HG03095 (cell line): Measurements from ENCODE around the gene TRIP13.

Source experiments
- ATAC-seq: cut with Tn5 transposase; IDR thresholded peaks from one replicate; pipeline ENCODE4 v1.9.1; 2021; ENCODE audit warnings: moderate library complexity; ENCODE audit not compliant: unreplicated experiment

The TRIP13 gene

DNA sequence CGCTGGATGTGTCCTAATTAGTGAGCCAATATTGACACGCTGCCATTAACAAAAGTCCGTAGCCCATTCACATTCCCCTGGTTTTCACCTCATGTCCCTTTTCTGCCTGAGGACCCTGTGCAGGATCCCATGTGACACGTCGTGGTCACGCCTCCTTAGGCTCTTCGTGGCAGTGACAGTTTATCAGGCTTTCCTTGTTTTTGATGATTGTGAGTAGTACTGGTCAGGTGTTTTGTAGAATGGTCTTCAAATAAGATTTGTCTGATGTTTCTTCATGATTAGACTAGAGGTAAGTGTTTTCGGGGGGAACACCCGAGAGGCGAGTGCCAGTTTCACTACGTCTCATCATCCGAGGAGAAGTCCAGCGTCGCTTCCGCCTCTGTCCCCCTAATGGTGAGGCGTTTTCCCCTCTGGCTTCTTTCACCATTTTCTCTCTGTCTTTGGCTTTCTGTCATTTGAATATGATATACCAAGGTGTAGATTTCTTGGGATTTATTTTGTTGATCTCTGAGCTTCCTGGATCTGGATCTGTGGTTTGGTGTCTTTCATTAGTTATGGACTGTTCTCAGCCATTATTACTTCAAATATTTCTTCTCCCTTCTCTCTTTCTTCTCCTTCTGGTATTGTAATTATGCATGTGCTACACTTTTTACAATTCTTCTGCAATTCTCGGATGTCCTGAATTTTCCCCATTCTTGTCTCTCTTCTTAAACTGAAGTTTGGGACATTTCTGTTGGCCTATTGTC is 57.3 kb downstream of the TRIP13 start:
- no peak for ATAC-seq

DNA sequence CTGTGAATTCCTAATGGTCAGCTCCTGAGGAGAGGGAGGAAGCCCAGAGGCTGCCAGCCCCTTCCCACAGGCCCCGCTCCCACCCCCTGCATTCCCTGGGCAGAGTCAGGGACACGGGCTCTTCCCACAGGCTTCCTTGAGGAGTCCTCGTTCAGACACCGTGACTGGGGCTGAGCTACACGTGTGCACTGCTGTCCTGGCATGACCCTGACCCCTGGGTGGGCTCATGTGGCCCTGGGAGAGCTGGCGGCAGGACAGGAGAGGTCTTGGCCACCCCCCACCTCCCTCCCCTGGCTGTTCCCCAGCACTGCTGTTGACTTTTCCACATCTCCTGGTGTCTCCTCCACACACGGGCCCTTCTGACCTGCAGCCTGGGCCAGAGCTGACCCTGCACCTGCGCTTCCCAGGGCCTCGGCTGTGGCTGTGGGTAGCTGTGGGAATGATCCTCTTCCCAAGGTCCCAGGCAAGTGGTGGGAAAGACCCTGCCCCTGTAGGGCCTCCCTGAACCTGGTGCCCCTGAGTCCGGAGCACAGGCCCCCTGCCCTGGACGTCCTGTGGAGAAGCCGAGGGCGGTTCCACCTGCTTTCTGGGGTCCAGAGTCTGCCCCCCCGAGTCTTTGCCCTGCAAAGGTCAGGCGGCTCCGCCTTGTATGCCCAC is 59.4 kb downstream of the TRIP13 start:
- no peak for ATAC-seq

DNA sequence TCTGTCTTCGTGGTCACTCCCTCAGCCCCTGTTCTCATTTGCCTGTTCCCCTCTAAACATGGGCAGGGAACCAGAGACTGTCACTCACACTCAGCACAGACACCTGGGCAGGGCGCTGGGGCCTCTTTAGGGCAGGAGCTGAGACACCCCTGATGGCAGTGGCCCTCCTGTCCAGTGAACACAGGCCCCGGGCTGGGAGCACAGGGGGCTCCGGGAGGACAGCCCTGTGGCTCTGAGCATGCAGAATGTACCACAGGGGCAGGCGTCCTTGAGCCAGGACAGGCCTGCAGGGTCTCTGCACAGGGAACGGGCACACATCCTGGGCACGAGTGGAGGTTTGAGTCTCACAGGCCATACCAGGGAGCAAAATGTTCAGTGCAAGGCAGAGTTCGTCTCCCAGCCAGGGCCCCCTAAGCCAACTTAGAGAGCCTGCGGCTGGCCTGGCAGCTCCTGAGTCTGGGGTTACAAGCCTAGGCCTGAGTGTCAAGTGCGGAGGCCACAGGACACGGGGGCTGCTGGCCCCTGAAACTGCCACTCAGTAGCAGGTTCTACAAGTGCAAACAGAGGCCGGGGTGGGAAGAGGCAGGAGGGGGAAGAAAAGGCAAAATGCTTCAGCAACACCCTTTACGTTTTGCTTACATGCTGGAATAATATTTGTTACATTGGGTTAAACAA is 60.0 kb downstream of the TRIP13 start:
- ATAC-seq, result no peak

DNA sequence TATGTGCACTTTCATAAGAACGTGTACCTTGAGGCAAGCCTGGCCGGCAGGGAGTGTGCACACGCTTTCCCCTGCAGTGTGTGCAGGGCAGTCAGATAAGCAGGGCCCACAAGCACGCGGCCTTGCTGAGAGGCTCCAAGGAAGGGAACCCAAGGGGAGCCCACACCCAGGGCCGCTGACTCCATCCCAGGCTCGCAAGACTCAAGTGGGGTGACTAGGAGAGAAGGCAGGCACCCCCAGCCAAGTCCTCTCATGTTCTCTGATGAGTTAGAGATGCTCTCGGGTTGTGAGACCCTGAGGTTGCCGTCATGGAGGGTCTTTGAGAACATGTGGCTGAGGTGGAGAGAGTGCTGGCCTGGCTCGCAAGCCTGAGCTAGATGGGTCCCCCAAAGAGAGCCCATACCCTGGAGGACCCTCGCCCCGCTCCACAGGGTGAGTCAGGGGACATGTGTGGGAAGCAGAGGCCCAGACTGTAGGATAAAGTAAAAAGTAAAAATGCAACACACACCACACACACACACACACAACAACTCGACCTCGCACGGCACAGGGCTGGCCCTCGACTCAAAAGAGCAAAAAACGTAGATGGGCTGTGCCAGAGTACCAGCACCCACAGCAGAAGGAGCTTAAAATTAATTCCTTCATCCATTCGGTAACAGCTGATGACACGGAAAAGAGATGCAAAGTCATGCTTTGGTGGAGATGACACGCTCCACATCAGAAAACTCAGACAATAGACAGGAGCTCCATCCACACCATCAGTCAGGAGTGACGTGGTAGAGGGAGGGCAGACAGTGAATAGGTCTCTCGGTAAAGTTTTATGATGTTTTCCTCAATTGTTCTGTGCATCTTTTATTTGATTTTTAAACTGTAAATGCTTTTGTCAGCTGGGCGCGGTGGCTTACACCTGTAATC is 61.1 kb downstream of the TRIP13 start:
- ATAC-seq, result no peak

DNA sequence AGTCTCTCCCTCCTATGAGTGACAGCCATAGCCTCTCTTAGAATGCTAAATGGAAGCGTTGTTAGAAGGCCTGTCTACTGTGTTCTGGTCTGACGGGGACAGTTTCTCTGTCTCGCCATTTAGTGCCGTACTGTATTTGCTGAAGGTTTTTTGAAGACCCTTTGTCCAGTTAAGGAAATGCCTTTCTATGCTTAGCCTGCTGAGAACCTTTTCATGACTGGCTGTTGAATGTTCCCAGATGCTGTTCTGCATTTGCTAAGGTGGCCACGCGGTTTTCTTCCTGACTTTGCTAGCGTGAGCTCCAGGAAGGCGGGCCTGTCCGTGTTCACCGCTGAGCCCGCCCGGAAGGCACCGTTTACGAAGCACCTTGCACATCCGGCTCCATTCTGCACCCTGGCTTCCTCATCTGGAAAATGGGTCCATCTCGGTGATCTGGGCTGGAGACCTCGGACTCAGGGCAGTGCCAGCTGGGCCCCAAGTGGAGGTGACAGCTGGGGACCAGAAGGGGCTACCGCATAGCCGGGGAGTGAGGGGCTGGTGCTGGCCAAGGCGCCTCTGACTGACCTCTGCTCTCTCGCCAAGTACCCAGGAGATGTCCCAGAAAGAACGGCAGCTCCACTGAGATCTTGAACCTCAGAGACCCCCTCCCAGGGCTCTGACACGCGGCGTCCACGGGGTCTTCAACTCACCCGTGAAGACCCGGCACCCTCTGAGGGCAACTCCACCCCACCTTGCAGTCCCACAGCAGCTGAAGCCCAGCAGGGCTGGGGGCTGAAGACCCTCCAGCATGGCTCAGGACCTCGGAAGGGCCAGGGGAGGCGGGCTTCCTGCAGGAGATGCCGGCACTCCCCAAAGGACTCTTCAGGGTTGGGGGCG is 63.4 kb downstream of the TRIP13 start:
- no peak for ATAC-seq

DNA sequence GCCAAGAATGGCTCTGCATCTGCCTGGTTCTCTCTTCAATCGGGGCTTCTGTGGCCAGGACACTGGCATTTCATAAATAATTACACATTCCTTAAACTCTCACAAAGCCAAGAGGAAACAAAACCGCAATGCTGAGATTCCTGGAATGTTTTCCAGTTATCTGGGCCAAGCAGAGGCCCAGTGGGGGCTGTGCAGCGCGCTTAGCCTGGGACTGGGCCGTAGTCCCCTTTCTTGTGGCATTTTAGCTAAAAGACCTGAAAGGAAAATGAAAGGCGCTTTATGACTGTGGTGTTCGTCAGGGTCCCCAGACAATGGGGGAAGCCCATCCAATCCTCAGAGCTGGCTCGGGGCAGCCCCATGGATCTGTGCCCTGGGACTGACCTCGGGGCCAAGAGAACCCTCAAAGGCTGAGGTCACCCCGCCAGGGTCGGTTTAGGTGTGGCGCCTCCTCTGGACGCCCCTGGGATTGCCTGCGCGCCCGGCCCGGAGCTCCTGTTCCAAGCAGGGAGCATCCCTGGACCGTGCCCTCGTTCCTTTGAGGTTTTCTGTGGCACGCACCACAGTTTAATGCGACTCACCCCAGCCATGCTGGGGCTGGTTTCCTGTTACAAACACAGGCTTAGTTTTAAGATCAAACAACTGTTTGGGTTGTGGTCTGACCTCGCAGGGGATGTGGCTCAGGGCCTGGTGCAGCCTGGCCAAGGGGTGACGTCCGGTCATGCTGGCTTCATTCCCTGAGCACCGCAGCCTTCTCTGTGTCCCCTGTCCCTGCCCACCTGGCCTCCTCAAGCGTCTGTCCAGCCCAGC is 64.5 kb downstream of the TRIP13 start:
- ATAC-seq, result peak; percentile 66

DNA sequence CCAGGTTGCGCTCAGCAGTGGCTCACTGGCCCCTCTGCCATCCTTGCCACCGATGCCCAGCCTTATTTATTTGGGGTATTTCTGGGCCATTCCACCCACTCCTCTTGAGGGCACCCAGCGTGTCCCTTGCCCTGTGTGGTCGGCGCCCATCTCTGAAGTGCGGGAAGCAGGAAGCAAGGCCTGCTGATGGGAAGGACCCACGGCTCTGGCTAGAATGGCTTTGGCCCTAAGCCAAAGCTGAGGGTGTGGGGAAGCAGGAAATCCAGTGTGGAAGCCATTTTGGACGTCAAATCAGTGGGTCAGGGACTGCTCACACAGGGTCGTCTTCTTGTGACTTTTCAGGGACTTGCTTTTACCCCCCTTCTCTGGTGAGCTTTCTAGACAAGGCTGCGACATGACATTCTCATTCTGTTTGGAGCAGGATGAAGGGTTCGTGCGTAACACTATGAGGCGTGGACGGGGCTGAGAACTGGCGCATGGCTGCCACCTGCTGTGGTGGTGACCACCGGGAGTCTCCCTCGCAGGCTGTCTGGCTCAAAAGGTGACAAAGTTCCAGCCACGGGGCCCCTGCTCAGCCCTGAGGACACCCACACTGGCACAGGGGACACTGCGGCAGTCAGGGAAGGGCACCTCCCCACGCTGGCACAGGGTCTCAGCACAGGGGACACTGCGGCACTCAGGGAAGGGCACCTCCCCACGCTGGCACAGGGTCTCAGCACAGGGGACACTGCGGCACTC is 65.2 kb downstream of the TRIP13 start:
- ATAC-seq, result no peak

DNA sequence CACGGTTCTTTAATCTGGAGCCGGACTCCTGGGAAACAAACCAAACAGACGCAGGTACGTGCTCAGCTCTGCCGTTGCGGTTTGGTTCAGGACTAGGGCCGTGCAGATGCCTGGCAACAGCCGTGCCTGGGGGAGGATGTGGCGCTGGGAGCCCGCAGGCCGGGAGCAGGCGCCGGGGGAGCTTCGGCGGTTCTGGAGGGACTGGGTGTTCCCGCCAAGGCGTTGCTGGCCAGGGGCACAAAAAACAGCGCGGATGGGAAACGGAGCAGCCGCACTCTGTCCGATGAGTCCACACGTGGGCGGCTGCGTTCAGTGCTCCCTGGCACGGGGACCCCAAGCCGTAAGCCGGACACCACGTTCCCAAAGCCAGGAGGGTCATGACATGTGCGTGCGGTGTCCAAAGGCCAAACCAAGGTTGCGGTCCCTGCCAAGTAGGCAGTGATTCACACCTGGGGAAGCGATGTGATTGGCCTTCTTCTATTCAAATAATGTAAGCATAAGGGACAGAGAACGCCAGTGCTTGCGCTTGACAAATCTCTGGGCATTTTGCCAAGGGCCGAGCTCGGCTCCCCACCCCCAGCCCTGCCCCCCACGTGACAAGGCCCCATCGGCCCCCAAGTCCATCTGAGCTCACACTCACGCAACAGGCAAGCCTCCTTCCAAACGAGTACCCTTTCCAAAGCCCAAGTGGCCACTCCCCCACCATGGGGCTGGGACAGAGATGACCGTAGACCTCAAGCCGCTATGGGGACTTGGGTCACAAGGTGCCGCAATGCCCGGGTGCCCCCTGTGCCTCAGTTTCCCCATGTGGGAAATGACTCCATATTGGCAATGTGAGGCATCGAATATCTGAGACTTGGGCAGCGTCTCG is 66.3 kb downstream of the TRIP13 start:
- no peak for ATAC-seq

DNA sequence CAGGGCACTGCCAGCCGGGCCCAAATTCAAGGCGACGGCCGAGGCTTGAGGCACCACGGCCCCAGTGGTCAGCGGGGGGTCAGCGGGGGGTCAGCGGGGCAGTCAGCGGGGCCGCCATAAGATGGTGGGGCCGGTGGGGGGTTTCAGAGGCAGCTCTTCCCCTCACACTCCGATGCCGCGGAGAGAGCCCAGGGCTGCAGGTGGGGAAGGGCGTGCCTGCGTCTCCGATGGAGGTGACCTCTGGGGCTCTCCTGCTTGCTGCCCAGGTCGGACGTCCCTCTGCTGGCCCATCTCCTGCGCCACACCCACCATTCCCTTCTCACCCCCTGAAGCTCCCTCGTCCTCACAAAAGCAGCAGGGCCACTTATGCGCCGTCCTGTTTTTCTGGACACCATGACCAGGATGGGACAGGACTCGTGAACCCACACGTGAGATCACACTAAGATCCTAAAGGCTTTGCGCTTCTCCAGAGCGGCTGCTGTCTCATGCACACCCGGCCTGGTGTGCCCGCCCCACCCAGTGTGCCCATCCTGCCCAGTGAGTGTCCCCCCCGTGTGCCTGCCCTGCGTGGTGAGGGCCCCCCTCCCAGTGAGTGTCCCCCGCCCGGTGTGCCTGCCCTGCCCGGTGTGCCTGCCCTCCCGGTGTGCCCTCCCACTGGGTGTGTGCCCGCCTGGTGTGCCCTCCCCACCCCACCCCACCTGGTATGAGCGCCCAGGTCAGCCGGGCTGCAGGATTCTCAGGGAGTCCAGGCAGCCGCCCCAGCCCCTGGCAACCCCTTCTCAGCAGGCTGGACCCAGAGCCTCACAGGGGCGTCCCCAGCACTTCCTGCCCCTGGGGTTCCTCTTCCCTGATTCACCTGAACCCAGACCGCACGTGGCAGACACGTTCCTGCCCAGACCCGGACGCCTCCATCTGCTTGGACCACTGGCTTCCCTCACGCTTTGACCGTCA is 67.2 kb downstream of the TRIP13 start:
- no peak for ATAC-seq

DNA sequence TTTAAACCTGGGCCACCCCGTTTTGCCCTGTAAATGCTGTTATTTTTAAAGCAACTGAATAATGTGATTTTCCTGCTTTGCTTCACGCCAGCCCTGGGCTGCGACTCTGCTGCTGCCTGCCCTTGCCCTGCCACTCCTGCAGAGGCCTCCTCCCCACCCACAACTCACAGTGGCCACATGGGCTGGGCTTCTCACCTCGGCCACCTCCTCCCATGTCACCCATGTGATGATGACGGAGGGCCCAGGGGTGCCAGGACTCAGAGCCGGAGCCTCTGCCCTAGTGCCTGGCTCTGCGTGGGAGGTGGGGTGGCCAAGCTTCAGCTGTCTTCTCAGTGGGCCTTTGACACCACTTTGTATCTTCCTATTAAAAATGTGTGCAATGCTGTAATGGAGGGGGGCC is 67.9 kb downstream of the TRIP13 start:
- no peak for ATAC-seq

DNA sequence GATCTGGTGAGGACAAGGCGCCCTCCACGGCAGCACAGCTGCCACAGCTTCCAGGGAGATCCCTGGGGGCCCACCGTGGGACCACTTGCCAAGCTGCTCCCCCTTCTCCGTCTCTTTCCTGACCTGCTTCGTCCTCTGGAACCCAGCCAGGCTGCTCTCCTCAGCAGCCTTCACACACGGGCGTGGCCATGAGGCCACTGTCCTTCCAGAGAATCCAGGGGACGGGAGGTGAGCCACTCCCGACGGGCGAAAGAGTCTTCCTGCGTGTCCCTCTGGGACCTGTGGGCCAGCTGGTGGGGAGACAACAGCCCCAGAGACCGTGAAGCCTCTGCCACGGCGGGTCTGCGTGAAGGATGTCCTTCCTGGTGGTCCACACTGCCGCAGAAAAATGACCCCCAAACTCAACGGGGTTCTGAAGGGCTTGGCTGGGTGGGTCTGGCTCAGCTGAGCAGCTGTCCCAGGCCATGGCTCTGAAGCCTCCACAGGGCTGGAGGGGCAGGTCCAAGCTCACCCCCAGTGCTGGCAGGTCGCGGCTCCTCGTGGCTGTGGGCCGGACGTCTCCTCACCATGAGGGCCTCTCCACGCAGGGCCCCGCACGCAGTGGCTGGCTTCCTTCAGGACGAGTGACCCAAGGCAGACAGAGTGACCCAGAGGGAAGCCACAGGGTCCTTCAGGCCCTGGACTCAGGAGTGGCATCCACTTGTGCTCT is 68.5 kb downstream of the TRIP13 start:
- no peak for ATAC-seq

DNA sequence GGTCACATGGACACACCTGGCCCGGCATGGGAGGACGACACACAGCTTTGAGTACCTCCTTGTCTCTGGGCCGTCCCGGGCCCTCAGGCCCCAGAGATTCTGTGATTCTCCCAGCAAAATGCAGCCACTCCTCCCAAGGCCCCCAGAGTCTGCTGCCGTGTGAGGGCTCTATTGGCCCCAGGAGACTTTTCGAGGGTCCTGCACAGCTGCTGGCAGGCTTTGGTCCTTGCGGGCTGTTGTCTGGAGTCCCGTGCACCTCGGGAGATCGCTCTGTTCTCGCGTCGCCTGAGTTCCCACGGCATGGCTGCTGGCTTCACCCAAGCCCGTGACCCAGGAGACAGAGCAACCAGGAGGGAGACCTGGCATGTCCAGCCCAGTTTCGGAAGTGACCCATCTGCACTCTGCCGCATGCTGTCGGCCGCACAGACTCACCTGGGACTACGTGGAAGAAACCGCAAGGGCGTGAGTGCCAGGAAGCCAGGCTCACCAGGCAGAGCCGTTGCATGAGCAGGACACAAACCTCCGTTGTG is 69.1 kb downstream of the TRIP13 start:
- no peak for ATAC-seq

DNA sequence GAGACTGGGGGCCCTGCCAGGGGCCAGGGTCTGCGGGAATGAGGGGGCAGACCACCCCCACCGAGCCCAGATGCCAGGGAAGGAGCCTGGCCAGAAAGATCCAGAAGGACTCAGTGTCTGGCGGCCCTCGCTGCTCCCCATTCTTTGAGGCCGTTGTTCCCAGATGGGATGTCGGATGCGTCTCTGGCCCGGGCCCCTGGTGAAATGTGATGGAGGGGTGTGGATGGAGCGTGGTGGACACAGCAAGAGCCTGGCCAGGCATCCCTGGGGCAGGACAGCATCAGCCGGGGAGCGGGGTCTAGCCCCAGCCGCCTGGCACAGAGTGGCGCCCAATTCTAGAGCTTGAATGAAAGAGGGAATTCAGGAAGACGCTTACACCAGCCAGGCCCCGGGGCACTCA is 69.7 kb downstream of the TRIP13 start:
- no peak for ATAC-seq

DNA sequence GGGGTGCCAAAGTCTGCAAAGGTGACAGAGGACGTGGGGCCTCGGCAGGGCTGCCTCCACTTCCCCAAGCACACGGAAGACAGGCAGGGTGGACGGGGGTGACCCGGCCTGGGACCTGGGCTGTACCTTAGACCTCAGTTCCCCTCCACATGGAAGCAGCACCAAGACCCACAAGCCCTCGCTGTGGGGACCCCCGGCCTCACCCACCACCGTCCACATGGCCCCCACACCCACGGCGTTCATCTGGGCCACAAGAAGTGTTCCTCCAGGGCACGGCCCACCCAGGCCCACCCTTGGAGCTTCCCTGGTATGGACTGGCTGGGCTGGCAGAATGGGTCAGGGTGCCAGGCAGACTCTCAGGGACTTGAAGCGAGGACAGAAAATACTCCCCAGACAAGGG is 70.1 kb downstream of the TRIP13 start:
- no peak for ATAC-seq

DNA sequence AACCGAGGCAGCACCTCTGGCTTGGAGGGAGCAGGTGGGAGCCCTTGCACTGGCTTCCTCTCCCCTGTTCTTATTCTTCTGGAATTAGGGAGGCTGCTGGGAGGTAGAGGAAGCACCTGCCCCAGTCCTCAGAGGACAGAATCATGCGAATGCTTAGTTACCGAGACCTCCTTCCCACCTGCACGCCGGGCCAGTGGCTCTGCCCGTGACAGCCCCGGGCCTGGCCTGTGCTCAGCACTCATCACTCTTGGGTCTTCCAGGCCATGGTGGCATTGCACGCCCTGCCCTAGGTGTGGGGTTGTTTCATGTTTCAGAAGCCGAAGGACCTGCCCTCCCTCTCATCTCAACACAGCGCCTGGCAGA is 70.6 kb downstream of the TRIP13 start:
- ATAC-seq, result no peak
